NCI-H446 (cell line): ENCODE data around the gene BMP10.

ENCODE experiments used
- DNase-seq, 2 experiments: peaks; one replicate each; lab custom pipeline; 2025; lab: John Stamatoyannopoulos, UW

BMP10 gene

DNA sequence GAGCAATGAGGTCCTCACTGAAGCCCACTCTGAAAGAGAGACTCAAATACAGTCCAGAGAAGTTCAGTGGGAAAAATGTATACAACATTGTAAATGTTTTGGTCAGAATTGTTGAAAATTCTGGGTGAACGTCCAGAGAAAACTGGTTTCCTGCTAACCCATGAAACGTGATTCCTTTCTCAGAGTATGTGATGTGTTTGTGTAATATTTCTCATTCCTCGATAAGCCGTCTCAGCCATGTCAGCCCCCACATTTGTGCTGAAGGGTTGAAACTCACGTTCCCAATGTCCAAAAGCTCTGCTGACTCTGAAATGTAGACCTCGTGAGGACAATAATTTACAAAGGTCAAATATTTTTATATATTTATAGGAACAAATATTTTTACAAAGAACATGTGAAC lies 51.6 kb downstream of the BMP10 start:
- DNase-seq: no peak

DNA sequence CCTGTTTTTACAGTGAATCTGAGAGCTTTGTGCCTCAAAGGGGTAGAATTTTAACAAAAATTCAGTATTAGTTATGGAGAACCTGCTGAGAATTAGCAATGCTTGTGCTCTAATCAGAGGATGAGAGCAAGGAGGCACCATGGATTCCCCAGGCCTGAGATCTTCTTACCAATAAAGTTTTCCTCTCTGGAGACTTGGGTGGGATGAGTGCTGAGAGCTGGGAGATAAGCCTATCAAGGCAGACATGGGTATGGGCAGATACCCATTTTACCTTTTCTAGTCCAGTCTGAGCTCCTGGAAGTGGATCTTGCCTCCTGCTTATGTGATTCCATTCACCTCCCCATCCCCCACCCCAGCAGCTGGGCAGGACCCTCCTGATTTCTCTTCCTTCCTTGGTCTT lies 53.9 kb downstream of the BMP10 start:
- no peak for DNase-seq
